IPS-NIHi11 (cell line): Measurements from ENCODE around the gene GPR156.
"Not testable (repeated sequence)": the region's sequence is repeated elsewhere in the genome, so short reads cannot be mapped to it uniquely, and the experiment has no call there.

ENCODE experiments used
- DNase-seq: peaks from one replicate; pipeline ENCODE4 v3.0.0; 2012; ENCODE audit warnings: mixed read lengths, low spot score

GPR156 gene

DNA sequence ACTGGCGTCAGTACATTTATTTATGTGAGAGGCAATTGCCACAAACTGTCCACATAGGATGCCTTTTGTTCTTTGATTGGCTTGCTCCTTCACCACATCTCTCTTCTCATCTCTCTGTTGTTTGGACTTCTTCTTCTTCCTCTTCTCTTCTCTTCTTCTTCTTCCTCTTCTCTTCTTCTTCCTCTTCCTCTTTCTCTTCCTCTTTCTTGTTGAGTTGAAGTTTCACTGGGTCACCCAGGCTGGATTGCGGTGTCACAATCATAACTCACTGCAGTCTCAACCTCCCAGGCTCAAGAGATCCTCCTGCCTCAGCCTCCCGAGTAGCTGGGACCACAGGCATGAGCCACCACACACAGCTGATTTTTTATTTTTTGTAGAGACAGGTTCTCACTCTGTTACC, 123.1 kb downstream of the GPR156 start:
- DNase-seq, result no peak

DNA sequence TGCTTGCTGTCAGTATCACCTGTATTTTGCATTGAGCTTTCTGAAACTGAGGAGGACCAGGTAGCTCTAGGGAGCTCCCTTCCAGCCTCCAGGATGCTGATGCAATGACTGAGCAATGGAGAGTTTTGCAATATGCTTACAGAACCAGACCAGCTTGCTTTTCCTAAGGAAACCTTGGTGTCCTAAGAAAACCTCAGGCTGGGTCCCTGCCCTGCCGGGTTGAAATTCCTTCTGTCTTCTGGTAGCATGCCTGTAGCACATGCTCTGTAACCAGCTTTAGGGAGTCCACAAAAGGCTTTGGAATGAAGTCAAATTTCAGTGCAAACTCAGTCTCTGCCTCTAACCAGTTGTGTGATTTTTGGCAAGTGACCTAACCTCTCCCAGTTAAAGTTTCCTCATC, 125.0 kb downstream of the GPR156 start:
- DNase-seq, result peak; percentile 39

DNA sequence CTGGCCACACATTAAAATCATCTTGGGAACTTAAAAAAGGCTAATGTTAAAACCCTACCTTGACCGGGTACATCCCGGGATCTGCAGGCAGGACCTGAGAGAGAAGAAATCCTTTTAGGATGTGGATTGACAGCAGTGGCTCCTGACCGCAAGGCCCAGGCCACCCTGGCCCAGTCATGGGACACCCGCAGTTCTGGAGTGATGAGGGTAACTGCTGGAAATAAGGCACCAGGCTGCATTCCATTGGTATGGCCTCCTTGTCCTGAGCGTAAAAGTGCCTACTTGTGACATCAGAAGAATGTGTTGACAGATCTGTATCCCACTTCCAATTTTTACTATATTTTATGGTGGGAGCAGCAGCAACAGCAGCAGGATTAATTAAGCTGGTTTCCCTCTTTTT, 127.3 kb downstream of the GPR156 start:
- DNase-seq, result no peak

DNA sequence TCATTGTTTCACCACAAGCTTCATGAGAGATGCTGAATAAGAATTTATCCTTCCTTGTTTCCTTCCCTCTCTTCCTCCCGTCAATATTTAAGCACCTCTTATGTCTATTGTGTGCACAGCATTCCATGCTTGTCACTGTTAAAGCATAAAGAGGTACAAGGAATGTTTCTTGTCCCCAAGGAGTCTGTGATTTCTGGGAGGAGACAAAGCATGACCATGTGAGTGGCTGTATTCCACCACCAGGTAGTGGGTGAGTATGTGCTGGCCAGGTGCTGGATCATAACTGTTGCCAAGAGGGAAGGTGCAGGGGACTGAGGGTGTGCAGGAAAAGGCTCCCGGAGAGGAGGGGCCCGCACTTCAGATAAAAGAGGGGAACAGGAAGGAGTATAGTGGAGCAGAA, 127.9 kb downstream of the GPR156 start:
- no peak for DNase-seq

DNA sequence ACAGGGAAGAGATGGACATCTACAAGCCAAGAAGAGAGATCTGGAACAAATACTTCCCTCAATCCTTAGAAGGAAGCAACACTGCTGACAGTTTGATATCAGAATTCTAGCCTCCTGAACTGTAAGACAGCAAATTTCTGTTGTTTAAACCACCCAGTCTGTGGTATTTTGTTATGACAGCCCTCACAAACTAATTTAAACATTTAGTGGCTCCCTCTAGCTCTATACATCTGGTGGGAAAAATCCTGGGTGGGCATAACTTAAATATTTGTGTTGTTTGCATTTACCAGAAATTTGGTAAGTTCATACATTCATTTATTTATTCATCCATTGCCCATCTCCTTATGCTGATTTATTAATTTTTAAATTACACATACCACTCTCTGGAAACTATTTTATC, 128.3 kb downstream of the GPR156 start:
- no peak for DNase-seq

DNA sequence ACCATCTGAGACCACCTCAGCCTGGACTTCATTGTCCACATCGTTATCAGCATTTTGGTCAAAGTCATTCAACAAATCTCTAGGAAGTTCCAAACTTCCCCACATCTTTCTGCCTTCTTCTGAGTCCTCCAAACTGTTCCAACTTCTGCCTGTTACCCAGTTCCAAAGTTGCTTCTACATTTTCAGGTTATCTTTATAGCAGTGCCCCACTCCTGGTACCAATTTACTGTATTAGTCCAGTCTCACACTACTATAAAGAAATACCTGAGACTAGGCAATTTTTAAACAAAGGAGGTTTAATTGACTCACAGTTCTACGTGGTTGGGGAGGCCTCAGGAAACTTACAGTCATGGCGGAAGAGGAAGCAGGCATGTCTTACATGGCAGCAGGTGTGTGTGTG, 129.3 kb downstream of the GPR156 start:
- DNase-seq, result not testable (repeated sequence)

DNA sequence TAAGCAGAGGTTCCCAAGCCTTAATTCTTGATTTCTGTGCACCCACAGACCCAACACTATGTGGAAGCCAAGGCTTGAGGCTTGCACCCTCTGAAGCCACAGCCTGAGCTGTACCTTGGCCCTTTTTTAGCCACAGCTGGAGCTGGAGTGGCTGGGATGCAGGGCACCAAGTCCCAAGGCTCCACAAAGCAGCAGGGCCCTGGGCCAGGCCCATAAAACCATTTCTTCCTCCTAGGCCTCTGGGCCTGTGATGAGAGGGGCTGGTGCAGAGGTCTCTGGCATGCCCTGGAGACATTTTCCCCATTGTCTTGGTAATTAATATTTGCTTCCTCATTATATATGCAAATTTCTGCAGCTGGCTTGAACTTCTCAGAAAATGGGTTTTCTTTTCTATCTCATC, 129.9 kb downstream of the GPR156 start:
- DNase-seq, result no peak

DNA sequence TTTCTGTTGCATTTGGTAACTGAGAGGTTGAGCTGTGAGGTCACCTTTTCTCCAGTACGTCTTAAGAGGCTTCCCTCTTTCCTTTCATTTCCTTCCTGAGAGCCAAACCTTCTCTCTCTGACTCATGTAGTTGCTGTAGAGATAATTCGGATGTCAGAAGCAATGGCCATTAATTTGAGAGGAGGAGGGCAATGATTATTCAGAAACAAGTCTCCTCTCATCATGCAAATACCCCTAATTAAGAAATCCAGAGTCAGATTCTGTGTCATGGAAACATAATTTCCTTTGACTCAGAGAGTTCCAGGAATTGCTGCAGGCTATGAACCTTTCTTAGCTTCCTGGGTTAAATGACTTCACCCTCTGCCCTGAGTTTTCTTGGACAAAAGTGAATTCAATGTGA, 131.7 kb downstream of the GPR156 start:
- DNase-seq, result no peak

DNA sequence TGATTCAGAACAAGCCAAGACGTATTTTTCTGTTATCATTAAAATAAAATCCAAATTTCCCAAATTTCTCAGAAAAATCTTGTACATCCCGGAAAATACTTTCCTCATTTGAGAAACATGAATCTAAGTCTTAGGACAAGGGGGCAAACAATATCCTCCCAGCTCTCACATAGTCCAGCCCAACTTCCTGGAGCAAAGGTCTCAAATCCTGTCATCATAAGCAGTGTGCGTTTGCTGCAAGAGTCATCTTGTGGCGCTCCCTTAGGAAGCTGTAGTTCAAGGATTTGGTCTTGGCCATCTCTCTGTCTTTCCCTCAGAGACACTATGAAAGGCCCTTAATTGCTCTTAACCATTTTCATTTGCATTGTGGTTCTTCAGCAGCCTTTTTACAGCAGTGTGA, 133.2 kb downstream of the GPR156 start:
- no peak for DNase-seq

DNA sequence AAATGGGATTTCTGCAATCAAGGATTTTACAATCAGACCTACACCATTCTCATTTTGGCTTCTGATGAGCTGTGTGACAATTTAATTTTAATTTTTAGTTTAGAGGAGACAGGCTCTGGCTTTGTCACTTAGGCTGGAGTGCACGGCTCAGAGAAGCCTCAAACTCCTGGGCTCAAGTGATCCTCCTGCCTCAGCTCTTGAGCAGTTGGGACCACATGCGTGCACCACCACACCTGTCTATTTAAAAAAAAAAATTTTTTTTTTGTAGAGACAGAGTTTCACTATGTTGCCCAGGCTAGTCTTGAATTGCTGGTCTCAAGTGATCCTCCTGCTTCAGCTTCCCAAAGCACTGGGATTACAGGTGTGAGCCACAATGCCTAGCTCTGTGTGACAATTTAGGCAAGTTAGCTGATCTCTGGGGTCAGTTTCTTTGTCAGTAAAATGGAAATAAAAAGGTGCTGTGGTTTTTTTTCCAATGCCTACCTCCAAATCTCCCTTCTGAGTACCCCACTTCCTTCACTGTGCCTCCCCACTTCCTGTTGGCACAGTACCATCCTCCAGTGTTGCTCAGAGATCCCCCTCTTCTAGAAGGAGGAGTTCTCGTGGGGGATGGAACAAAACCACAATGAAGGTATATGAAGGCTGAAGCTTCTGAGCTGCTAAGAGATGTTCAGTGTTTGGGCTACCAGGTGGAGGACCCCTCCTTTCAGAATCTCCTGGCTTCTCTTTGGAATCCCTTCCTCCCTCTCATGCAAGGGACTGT, 136.7 kb downstream of the GPR156 start:
- no peak for DNase-seq

DNA sequence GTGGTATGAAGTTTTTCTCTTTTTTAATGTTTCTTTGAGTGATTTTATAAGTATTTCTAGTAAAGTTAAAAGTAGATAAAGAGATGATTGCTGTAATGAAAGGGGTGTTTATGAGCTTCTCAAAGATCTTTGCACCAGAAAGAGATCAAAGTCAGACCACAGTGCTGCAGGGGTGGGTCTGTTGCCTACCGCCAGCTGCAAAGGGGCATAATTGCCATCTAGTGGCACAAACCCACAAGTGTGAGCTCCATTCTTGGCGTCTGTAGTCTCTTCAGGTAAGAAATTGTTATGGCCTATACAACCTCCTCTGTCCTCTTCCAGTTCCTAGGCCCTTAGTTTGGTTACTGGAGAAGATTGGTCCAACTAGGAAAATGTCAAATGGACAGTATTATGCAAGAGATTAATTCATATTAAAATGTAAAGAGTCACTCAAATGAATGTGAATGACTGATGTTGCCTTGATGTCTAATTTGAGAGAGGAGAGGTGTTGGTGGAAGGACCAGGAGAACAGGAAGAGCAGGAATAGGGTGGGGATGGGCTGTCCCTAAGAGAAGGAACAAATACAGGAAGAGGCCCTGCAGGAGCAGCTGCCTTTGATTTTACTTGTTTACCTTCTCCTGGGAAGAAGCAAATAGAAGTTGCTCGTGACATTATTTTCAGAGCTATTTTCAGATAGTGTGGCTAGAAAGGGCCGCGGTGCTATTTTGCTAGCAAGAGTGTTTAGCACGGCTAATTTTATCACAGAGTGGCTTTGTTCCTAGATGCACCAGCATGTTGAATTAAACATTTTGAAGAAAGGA, 137.8 kb downstream of the GPR156 start:
- peak; percentile 31 for DNase-seq

DNA sequence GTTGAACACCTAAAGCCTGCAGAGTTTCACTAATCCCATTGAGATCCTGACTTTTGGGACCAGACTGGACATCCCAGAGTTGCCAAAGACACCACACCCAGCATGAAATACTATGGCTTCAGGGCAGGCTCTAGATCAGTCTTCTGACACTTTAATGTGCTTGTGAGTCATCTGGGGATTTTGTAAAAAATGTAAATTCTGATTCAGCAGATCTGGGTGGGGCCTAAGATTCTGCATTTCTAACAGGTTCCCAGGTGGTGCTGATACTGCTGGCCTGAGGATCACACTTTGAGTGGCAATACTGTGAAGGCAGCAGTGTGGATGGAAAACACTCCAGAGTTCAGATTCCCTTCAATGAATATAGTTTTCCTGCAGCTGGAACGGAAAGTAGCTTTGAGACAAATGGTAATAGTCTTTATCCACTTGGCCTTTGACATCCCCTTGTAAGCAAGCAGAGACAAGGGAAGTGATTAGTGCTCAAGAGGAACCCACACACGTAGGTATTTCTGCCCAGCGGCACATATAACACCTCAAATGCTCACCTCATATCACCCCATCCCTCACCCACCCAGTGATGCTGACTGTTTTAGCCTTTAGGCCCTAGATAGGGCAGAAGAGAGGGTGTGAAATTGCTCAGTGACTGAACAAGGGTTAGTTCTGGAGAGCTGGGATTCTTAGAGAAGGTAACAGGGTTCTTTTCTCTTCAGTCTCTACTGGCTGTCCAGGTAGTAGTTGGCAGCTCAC, 139.3 kb downstream of the GPR156 start:
- DNase-seq, result no peak

DNA sequence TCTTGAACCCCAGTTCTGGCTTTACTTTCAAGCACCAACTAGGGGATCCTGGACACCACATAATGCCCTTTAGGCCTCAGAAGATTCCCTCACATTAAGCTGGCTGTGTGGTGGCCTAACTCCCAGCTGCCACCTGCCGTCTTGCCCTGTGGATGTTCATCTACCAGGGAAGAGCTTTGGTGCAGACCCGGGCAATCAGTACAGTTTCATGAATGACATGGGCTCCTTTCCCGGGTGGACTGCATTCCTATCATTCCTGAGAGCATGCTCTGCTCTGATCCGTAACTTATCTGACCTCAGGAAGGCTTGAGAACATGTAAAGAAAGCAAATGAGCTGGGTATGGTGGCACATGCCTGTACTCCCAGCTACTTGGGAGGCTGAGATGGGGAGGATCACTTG, 140.8 kb downstream of the GPR156 start:
- peak; percentile 49 for DNase-seq

DNA sequence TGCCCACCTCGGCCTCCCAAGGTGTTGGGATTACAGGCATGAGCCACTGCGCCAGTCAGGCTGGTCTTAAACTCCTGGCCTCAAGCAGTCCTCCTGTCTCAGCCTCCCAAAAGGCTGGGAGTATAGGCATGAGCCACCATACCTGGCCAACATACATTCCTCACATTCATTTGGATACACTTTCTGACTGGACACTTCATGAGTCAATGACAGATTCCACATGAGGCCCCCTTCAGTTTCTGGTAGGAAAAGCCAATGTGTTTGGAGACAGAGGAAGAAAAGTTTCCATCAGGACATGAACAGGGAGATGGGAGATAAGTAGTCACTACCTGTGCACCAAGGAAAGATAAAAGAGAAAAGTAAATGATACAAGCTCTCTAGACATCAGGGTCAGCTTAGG, 141.3 kb downstream of the GPR156 start:
- no peak for DNase-seq

DNA sequence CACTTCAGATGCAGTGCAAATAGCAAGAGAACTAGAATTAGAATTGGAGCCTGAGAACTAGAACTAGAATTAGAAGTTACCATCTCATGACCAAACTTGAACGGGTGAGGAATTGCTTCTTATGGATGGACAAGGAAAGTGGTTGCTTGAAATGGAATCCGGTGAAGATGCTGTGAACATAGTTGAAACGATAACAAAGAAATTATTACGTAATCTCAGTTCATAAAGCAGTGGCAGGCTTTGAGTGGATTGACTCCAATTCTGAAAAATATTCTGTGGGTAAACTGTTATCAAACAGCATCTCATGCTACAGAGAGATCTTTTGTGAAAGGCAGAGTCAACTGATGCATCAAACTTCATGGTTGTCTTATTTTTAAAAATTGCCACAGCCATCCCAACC, 142.8 kb downstream of the GPR156 start:
- no peak for DNase-seq

DNA sequence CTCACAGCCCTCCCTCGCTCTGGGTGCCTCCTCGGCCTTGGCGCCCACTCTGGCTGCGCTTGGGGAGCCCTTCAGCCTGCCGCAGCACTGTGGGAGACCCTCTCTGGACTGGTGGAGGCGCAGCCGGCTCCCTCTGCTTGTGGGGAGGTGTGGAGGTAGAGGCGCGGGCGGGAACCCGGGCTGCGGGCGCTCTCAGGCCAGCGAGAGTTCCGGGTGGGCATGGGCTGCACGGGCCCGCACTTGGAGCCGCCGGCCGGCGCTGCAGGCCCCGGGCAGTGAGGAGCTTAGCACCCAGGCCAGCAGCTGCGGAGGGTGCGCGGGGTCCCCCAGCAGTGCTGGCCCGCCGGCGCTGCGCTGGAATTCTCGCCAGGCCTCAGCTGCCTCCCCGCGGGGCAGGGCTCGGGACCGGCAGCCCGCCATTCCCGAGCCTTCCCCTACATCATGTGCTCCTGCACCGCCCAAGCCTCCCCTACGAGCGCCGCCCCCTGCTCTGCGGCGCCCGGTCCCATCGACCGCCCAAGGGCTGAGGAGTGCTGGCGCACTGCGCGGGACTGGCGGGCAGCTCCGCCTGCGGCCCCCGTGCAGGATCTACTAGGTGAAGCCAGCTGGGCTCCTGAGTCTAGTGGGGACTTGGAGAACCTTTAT, 144.8 kb downstream of the GPR156 start:
- no peak for DNase-seq

DNA sequence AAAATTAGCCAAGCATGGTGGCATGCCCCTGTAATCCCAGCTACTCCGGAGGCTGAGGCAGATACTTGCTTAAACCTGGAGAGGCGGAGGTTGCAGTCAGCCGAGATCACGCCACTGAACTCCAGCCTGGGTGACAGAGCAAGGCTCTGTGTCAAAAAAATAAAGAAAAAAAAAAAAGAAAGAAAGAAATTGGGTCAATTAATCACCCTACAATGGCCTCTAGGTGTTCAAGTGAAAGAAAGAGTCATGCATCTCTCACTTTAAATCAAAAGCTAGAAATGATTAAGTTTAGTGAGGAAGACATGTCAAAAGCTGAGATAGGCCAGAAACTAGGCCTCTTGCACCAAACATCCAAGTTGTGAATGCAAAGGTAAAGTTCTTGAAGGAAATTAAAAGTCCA, 145.9 kb downstream of the GPR156 start:
- DNase-seq, result no peak

DNA sequence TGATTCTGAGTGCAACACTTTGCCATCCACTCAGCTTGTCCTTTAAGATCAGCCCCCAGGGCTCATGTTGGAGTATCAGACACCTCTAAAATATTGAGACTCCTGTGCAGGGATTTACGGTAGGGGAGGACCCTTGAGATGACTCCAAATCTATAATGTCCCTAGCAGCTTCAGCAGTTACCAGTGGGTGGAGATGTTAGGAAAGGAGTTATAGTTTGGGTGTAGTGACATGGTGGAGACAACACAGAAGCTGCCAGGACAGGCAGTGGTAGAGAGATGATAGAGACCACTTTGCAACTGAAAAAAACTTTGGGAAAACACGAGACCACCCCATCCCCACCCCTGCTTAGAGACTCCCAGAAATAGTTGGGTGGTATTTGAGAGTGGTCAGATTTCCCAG, 147.5 kb downstream of the GPR156 start:
- DNase-seq, result no peak

DNA sequence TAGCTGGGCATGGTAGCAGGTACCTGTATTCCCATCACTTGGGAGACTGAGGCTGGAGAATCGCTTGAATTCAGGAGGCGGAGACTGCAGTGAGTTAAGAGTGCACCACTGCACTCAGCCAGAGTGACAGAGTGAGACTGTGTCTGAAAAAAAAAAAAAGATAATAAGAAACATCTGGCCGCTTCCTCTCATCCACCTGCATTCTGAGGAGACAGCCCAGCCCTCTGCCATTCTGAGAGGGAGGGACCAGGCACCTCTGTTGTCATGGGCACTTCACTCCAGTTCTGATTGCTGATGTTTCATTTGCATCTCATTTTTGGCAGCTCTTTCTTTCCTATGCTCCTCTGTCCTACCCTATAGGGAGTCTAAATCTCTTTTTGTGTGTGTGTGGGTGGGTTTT, 154.4 kb downstream of the GPR156 start:
- no peak for DNase-seq

DNA sequence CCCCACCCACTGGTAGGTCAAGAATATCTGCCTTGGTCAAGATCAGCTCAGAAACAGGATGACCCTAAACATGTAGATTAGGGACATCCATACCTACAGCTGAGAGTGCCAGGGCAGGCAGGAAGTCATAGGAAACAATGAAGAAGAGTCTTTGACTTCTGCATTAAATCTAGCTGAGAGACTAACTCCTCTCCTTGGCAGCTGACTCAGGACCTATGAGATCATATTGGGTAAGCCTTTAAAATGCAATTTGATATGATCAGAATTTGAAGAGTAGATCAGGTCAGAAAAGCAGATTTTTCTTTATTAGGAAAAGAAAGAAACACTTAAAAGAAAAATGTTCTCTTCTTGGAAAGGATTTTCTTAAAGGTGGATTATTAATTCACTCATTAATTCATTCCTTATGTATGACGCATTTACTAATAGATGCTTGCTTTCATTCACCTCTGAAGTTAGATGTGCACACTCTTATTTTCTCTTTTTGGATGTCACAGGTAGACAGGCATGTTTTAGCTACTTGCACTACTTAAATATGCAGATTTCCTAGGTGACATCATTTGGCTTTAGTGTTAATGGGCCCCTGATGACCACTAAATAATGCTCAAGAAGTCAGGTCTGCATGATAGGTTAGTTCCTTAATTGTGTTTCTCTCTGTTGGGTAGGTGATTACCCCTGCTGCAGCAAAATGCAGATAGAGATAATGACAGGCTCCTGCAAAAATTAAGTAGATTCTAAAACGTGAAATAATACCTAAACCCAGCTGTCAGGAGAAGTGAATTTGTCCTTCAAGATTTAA, 155.1 kb downstream of the GPR156 start:
- no peak for DNase-seq

DNA sequence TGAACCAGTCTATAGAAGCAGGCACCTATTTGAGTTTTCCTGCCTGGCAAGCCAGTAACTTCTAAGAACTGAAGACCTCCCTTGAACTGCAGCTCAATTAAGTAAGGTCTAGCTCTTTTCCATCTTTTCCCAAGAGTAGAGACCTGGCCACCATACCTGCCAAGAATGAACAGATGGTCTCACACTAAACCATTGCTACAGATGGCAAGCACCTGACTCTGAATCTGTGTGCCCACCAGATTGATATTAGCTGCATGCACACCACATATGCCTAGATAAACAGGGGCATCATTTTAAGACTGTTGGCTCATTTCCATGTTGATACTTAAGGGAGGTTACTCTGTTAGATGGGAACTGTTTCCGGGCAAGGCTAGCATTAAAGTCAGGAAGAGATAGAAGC, 156.0 kb downstream of the GPR156 start:
- no peak for DNase-seq

DNA sequence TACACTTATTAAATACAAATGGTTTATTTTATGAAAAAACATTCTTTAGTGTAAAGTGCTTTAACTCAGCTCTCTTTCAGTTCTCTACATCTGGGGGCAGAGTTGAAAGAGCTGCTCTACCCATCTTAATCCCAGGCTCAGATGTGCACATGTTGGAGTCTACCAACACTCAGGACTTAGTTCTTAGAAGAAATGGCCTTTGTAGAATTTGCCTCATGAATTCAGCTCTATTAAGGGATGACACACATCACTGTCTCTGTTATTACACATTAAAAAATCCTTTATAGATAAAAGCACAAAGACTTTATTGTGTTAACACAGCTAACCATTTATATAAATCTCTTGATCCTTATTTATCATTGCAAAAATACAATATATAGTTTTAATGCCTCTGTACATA, 159.0 kb downstream of the GPR156 start:
- no peak for DNase-seq
